HepG2 (cell line): Measurements from ENCODE around the gene SH2B2. TPM values are rescaled to one million over a fixed set of nuclear protein-coding genes. Genes with fewer than 3 reads are reported as not detected.
"Not testable (repeated sequence)": the region's sequence is repeated elsewhere in the genome, so short reads cannot be mapped to it uniquely, and the experiment has no call there.

Source experiments
- CREB1 ChIP-seq, 2 experiments: fragments of 450-650 bp in 1 of 2; IDR thresholded peaks; 2 replicates each; pipeline ENCODE4 v1.6.1; 2016 to 2017; ENCODE audit warnings: control low read depth in 1 of 2, mild to moderate bottlenecking in 1 of 2, missing compliant biosample characterization in 1 of 2, missing genetic modification characterization in 1 of 2
- ESRRA ChIP-seq: sonication (generic); formaldehyde crosslinking; IDR thresholded peaks from 2 replicates; pipeline ENCODE4 v1.5.1; 2020; ENCODE audit warnings: mild to moderate bottlenecking, low read depth, missing genetic modification reagents
- FOXK2 ChIP-seq: fragments of 450-650 bp; IDR thresholded peaks from 2 replicates; pipeline ENCODE4 v1.6.1; 2016
- HNRNPLL ChIP-seq: fragments of 200-400 bp; formaldehyde crosslinking; IDR thresholded peaks from 2 replicates; pipeline ENCODE4 v1.6.1; 2017; ENCODE audit warnings: mild to moderate bottlenecking, low read depth, low read length; ENCODE audit not compliant: poor library complexity, severe bottlenecking
- MIER2 ChIP-seq: IDR thresholded peaks from 2 replicates; pipeline ENCODE4 v1.6.1; 2016; ENCODE audit warnings: missing biosample characterization, missing genetic modification reagents
- POGZ ChIP-seq: sonication (generic); formaldehyde crosslinking; IDR thresholded peaks from 2 replicates; pipeline ENCODE4 v1.4.0; 2020; ENCODE audit warnings: mild to moderate bottlenecking, missing genetic modification reagents
- REL ChIP-seq: sonication (generic); formaldehyde crosslinking; conservative IDR thresholded peaks from 2 replicates; pipeline ENCODE4 v1.8.0; 2022; ENCODE audit warnings: mild to moderate bottlenecking, missing genetic modification reagents, moderate library complexity
- REST ChIP-seq, 2 experiments: IDR thresholded peaks; 2 replicates each; pipeline ENCODE4 v1.6.1; 2011 to 2012; ENCODE audit warnings: low read length in 2 of 2, borderline replicate concordance in 1 of 2, low read depth in 1 of 2, mild to moderate bottlenecking in 1 of 2, moderate library complexity in 1 of 2
- SAFB2 ChIP-seq: sonication (generic); formaldehyde crosslinking; IDR thresholded peaks from 2 replicates; pipeline ENCODE4 v1.5.1; 2020; ENCODE audit warnings: missing genetic modification reagents, low read depth, mild to moderate bottlenecking, borderline replicate concordance
- TCF12 ChIP-seq, 2 experiments: fragments of 450-650 bp in 1 of 2; sonication (generic) in 1 of 2; formaldehyde crosslinking in 1 of 2; IDR thresholded peaks; 2 replicates each; pipeline versions ENCODE4 v1.6.1 to v1.8.0; 2017 to 2022; ENCODE audit warnings: antibody characterized with exemption in 1 of 2, mild to moderate bottlenecking in 1 of 2, missing genetic modification reagents in 1 of 2, moderate library complexity in 1 of 2
- UBTF ChIP-seq: sonication (generic); formaldehyde crosslinking; IDR thresholded peaks from 2 replicates; pipeline ENCODE4 v1.4.0; 2020; ENCODE audit warnings: mild to moderate bottlenecking, missing genetic modification reagents
- ZBTB38 ChIP-seq: sonication (generic); formaldehyde crosslinking; IDR thresholded peaks from 2 replicates; pipeline ENCODE4 v1.5.1; 2020; ENCODE audit warnings: mild to moderate bottlenecking, missing genetic modification reagents
- ZFP91 ChIP-seq: sonication (generic); formaldehyde crosslinking; IDR thresholded peaks from 2 replicates; pipeline ENCODE4 v1.9.0; 2022; ENCODE audit warnings: missing genetic modification reagents, mild to moderate bottlenecking, borderline replicate concordance
- ZNF274 ChIP-seq: sonication (generic); formaldehyde crosslinking; IDR thresholded peaks from 2 replicates; pipeline ENCODE4 v1.5.1; 2020; ENCODE audit warnings: mild to moderate bottlenecking, missing genetic modification reagents
- ZNF451 ChIP-seq: sonication (generic); formaldehyde crosslinking; IDR thresholded peaks from 2 replicates; pipeline ENCODE4 v1.5.0; 2020; ENCODE audit warnings: mild to moderate bottlenecking, missing genetic modification reagents
- ZNF580 ChIP-seq: IDR thresholded peaks from 2 replicates; pipeline ENCODE4 v1.6.1; 2016; ENCODE audit warnings: low read depth, borderline replicate concordance
- ZNF614 ChIP-seq: IDR thresholded peaks from 2 replicates; pipeline ENCODE4 v1.6.1; 2018; ENCODE audit warnings: missing biosample characterization, missing genetic modification reagents, inconsistent platforms, borderline replicate concordance
- ZNF792 ChIP-seq: IDR thresholded peaks from 2 replicates; pipeline ENCODE4 v1.6.1; 2016
- polyA plus RNA-seq, 8 experiments: library from polyadenylated mRNA; depleted of rRNA in 3 of 8; stranded (reverse) in 7 of 8; unstranded in 1 of 8; fragments of >200 nt; fragmentation: Illumina TruSeq in 4 of 8; extraction: Trizol in 4 of 8; gene quantifications; 2 replicates each; pipeline versions ENCODE4 v1.2.1 to v1.2.3, GENCODE V29; 2011 to 2016; ENCODE audit warnings: low read depth in 4 of 8, missing spikeins in 1 of 8, mixed read lengths in 1 of 8; ENCODE audit not compliant: insufficient read depth in 1 of 8
- total RNA-seq, 5 experiments: library from RNA; depleted of rRNA; stranded (reverse); fragments of >200 nt; fragmentation: Illumina TruSeq; extraction: Trizol; gene quantifications; 2 replicates each; pipeline ENCODE4 v1.2.3, GENCODE V29; 2016; ENCODE audit warnings: low read depth in 1 of 5

Gene SH2B2
- total and polyA plus RNA-seq, 2 of the 13 experiments (the other 11 are each of a cell fraction or from before 2014, with no cell fraction given): 0.46 to 1.3 TPM

- TF ChIP-seq SAFB2 (CRISPR knock-in tag): peak; percentile 75; the same call in 1 of the 2 replicates
- 0 out of 2 replicates have a peak, but pooled peaks have one; percentile 33 for TF ChIP-seq ZNF451
- peak; percentile 61; the same call in 1 of the 2 replicates for TF ChIP-seq REL (CRISPR knock-in tag)
- TF ChIP-seq UBTF (CRISPR knock-in tag): peak; percentile 92
- TF ChIP-seq MIER2 (CRISPR knock-in tag): 0 out of 2 replicates have a peak, but pooled peaks have one; percentile 14
- peak; percentile 41; the same call in 1 of the 2 replicates for TF ChIP-seq ZNF792
- TF ChIP-seq TCF12 (IDR thresholded peaks at IDR 0.05): not testable (repeated sequence)
- TF ChIP-seq TCF12 (CRISPR knock-in tag; IDR thresholded peaks at IDR 0.05): 0 out of 2 replicates have a peak, but pooled peaks have one; percentile 31
- TF ChIP-seq ZNF580 (CRISPR knock-in tag): 0 out of 2 replicates have a peak, but pooled peaks have one; percentile 57
- TF ChIP-seq REST (IDR thresholded peaks at IDR 0.05; ENCODE audit: borderline replicate concordance in 1 of 2, low read depth in 1 of 2, low read length in 2 of 2): peak in 1 of 2 experiments; percentile 36; a peak in 1 of 4 replicates
- TF ChIP-seq ZBTB38 (CRISPR knock-in tag): peak; percentile 62; the same call in 1 of the 2 replicates
- peak; percentile 86 for TF ChIP-seq ZFP91
- TF ChIP-seq ESRRA (CRISPR knock-in tag): 0 out of 2 replicates have a peak, but pooled peaks have one; percentile 41
- peak; percentile 72 for TF ChIP-seq POGZ
- TF ChIP-seq ZNF614 (CRISPR knock-in tag): peak; percentile 76; the same call in 1 of the 2 replicates
- TF ChIP-seq ZNF274 (CRISPR knock-in tag): peak; percentile 62; the same call in 1 of the 2 replicates
- peak; percentile 50; the same call in 1 of the 2 replicates for TF ChIP-seq CREB1 (IDR thresholded peaks at IDR 0.05)
- TF ChIP-seq CREB1 (CRISPR knock-in tag; IDR thresholded peaks at IDR 0.05): peak; percentile 67
- peak; percentile 61; the same call in 1 of the 2 replicates for TF ChIP-seq FOXK2
- TF ChIP-seq HNRNPLL: peak; percentile 87
Measured at GRCh38 chr7:102363549-102364393, 77.1 kb downstream of the SH2B2 start (continued).
